SK-MEL-5 (cell line): ENCODE data around the gene PCID2. TPM values are rescaled to one million over a fixed set of nuclear protein-coding genes. Genes with fewer than 3 reads are reported as not detected.
"Not testable (repeated sequence)": the region's sequence is repeated elsewhere in the genome, so short reads cannot be mapped to it uniquely, and the experiment has no call there.

Experiments used
- DNase-seq: peaks from one replicate; pipeline ENCODE4 v3.0.0-alpha.2; 2016; ENCODE audit warnings: low read depth, low spot score
- in situ Hi-C: cut with HindIII; loops from 2 replicates; pipeline ENCODE4 v1.10.0; 2016; ENCODE audit warnings: low sequenced_read_pairs, high pct_unique_total_duplicates, low pct_unique_long_range_greater_than_20kb
- total RNA-seq: library from RNA; depleted of rRNA; stranded (reverse); fragments of >200 nt; shearing (Covaris generic); gene quantifications from 2 replicates; pipeline ENCODE4 v1.2.3, GENCODE V29; 2014

PCID2 gene
- total RNA-seq, 1 experiment from 2014 or later = 93.4 TPM

DNA sequence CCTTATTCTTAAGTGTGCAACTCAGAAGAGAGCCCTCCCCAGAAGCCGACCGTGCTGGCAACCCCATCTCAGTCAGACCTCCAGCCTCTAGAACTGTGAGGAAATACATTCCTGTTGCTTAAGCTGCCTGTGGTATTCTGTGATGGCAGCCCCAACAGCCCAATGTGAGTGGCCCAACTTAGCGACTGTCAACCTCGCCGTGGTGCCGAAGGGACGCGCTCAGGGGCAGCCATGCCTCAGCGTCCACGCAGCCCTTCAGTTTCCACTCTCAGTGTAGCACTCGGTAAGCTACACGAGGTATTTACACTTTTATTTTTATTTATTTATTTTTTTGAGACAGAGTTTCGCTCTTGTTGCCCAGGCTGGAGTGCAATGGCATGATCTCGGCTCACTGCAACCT, 31.6 kb downstream of the PCID2 start:
- DNase-seq = no peak
- in situ Hi-C loops = no loop called here

GRCh38 chr13:113176280-113176679, 32.2 kb downstream of the PCID2 start:
- DNase-seq = no peak

DNA sequence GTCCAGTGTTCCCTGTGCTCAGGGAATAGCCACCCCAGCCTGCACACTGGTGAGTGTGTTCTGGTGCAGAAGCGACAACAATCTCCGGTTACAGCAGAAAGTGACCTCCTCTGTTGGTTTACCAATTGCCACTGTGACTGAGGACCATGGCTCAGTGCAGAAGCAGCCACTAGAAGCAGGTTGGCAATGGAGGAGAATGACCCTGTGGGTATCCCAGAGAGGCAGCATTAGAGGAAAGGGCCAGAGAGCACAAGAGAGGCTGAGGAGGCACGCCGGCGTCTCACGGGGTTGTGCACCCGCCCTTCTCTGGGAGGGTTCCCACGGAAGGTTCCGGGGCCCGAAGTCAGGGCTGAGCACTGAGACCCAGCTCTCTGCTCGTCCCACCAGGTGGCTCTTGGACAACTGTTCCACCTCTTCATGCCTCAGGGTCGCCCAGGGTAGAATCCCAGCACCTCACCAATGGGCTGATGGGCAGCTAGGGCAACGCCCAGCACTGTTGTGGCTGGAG, 36.0 kb downstream of the PCID2 start:
- in situ Hi-C loops = no loop called here
- no peak for DNase-seq

More at GRCh38 chr13:113176280-113176679, 32.2 kb downstream of the PCID2 start:
- in situ Hi-C loops = no loop called here

- in situ Hi-C loops = no loop called here
Measured at GRCh38 chr13:113171250-113172125, 37.0 kb downstream of the PCID2 start.

DNA sequence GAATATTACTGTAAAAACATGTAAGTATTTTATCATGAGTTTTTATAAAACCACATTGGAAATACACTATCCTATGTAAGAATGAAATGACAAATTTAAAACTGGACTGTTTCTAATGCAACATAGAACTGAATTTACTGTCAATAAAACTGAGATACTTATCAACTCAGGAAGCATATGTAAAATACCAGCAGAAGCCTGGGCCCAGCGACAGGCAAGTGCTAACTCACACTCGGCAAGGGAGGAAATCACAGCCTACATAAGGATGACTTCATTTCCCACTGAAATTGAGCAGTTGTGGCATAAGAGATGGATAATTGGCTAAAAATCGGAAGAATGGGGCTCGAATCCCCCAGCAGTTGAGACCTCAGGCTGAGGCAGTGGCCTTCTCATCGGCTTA, 38.0 kb downstream of the PCID2 start:
- DNase-seq = no peak
- in situ Hi-C loops = no loop called here

More at GRCh38 chr13:113171250-113172125, 37.0 kb downstream of the PCID2 start:
- DNase-seq = no peak

GRCh38 chr13:113169277-113170272, 38.9 kb downstream of the PCID2 start:
- in situ Hi-C loops = no loop called here
- DNase-seq = no peak

GRCh38 chr13:113168211-113168610, 40.3 kb downstream of the PCID2 start:
- in situ Hi-C loops = no loop called here

GRCh38 chr13:113167575-113167974, 40.9 kb downstream of the PCID2 start:
- DNase-seq = no peak
- in situ Hi-C loops = no loop called here

More at GRCh38 chr13:113168211-113168610, 40.3 kb downstream of the PCID2 start:
- DNase-seq = peak; percentile 76

GRCh38 chr13:113167155-113167554, 41.3 kb downstream of the PCID2 start:
- in situ Hi-C loops = no loop called here
- DNase-seq = no peak

DNA sequence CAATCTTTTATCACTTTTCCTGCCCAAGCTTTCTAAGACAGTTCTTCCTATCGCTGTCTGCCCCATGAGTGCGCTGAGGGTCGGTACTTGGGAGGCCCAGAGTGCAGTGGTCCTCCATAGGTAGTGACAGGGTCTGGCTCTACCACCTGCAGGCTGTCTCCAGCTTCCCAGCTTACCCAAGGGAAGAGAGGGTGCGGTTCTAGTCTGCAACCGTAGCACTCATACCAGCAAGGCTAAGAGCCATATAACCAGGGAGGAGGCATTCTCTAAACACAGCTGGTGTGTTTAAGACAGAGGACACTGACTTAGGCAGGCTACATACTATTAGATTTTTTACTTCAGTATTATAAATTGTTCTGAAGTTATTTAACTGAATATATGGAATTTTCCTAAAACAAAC, 41.8 kb downstream of the PCID2 start:
- in situ Hi-C loops = no loop called here

DNA sequence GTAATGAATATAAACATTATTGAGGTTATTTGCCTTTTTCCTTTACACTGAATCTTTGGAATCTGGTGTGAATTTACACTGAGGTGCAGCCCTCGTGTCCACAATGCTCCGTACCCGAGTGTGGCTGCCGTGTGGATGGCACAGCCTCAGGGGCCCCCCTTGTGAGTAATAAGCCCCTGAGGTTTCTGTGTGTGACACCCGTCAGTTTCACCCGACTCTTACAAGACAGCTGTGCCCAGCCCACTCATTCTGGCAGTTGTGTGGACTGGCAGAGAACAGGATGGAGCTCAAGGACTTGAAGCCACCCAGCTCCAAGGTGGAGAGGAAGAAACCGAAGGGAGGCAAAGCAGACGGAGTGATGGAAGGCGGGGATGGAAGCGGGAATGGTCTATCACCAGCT, 42.2 kb downstream of the PCID2 start:
- DNase-seq = no peak
- in situ Hi-C loops = no loop called here

More for the DNA sequence above, 41.8 kb downstream of the PCID2 start:
- DNase-seq = no peak

DNA sequence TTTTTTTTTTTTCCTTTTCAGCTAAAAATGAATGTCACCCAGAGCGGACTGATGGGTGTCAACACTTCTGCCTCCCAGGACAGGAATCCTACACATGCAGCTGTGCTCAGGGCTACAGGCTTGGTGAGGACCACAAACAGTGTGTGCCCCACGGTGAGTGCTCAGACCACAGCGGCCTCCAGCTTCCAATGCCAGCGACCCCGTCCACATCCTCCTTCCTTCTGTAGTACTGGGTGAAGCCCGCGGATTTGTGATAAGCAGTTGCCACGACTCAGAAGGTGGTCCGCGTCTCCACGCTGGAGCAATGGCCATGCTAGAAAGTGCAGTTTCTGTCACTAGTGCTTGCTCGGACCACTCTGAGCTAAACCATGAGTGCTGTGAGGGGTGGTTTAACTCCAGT, 44.0 kb downstream of the PCID2 start:
- DNase-seq = no peak
- in situ Hi-C loops = no loop called here

GRCh38 chr13:113162783-113163685, 45.4 kb downstream of the PCID2 start:
- DNase-seq = no peak
- in situ Hi-C loops = no loop called here

- in situ Hi-C loops, DNase-seq: not testable (repeated sequence)
Measured at GRCh38 chr13:113161975-113162374, 46.5 kb downstream of the PCID2 start.

GRCh38 chr13:113161433-113161832, 47.0 kb downstream of the PCID2 start:
- no peak for DNase-seq
- in situ Hi-C loops = no loop called here

DNA sequence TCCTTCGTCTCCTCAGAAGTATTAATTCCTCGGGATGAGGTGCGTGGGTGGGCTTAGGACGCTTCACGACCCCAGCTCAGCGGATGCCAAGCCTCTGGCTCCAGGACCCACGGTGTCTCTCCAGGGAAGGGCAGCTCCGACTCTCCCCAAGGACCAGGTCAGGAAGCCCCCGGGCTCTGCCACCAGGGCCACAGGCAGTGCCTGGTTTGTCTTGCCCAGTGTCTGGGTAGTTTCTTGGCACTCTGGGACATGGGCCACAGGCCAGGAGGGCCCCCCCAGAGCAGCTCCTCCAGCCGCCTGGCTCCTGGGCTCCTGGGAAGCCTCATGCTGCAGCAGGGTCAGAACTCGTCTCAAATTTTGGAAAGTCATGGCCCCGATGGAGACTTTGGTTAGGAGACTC, 47.5 kb downstream of the PCID2 start:
- DNase-seq = no peak
- in situ Hi-C loops = no loop called here

DNA sequence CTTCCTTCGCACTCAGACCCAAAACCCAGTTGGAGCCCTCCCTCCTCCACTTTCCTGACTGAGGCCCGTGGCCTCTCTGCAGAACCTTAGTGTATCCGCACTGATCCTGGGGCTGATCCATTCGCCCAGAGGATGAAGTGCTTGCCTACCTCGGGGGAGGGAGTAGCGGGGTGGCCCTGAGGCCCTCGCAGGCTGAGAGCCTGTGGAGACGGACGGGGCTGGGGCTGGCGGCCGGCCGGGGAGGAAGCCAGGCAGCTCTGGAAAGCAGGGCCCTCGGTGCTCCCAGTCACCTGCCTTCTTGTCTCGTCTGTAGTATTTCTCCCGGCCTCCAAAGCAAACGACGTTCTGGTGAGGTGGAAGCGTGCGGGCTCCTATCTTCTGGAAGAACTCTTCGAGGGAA, 48.8 kb downstream of the PCID2 start:
- in situ Hi-C loops = no loop called here
- no peak for DNase-seq
